ENCODE data around the gene KCNIP1.

GRCh38 chr5:170643591-170643990 lies 139.8 kb downstream of the KCNIP1 start:
- TF ChIP-seq EZH2 (IDR thresholded peaks at IDR 0.05): no peak
- TF ChIP-seq POLR2AphosphoS5 (IDR thresholded peaks at IDR 0.05; ENCODE audit: borderline replicate concordance, low read depth, low read length): no peak
